Stimulated activated naive CD8-positive, alpha-beta T cell treated with anti-CD3 and anti-CD28 coated beads, Interleukin-15, amount 100 ng/mL, for 72 hours (primary cell): ENCODE measurements around the gene SRSF7.
A peak's percentile ranks its signal among the peaks of the same experiment; 100 is the strongest.
"Not testable (repeated sequence)": the region's sequence is repeated elsewhere in the genome, so short reads cannot be mapped to it uniquely, and the experiment has no call there.

Experiments used
- ATAC-seq: fragments of 150-1000 bp; cut with Tn5 transposase; 2 replicates; pipeline ENCODE4 v1.10.0; 2021; ENCODE audit warnings: mild to moderate bottlenecking, moderate library complexity
- DNase-seq, 2 donors: peaks; one replicate each; pipeline ENCODE4 v3.0.0; 2021 to 2022
- H3K27ac Mint-ChIP-seq, 2 donors: one replicate each; pipeline ENCODE4 v1.8.0; 2022; ENCODE audit warnings: mild to moderate bottlenecking in 2 of 2, mixed read lengths in 2 of 2, moderate library complexity in 2 of 2
- H3K27me3 Mint-ChIP-seq: one replicate; pipeline ENCODE4 v1.8.0; 2022; ENCODE audit warnings: mixed read lengths
- H3K4me1 Mint-ChIP-seq: one replicate; pipeline ENCODE4 v1.8.0; 2022; ENCODE audit warnings: mild to moderate bottlenecking, mixed read lengths
- H3K4me3 Mint-ChIP-seq, 2 donors: one replicate each; pipeline ENCODE4 v1.8.0; 2022; ENCODE audit warnings: mild to moderate bottlenecking in 2 of 2, mixed read lengths in 2 of 2, moderate library complexity in 1 of 2
- H3K9me3 Mint-ChIP-seq, 2 donors: one replicate each; pipeline ENCODE4 v1.8.0; 2022; ENCODE audit warnings: mixed read lengths in 2 of 2

The SRSF7 gene

GRCh38 chr2:38750891-38751595 lies at the start of gene SRSF7:
SRSF7 (minus strand) TSS chr2:38751361; CDS start chr2:38751256, 105 bp downstream.
- no peaks in the 10 kb centered on the region for H3K27me3 Mint-ChIP-seq
- H3K9me3 Mint-ChIP-seq, result no peaks in the 10 kb centered on the region
- H3K4me3 Mint-ChIP-seq, result peak within 1 kb of the TSS; percentile 96 to 97
- H3K27ac Mint-ChIP-seq, result peak within 1 kb of the TSS; percentile 100
- peaks cover 64% of the 10 kb centered on the region for H3K4me1 Mint-ChIP-seq
- DNase-seq (peak; percentile 97 to 99), ATAC-seq (peak; percentile 88)

GRCh38 chr2:38797953-38798352 lies 46.8 kb upstream of the SRSF7 start:
- ATAC-seq (no peak), DNase-seq (no peak)
- Mint-ChIP-seq H3K27ac (no peak overlapping the region), H3K9me3 (no peaks in the 10 kb centered on the region), H3K4me3 (no peak overlapping the region), H3K4me1 (no peaks in the 10 kb centered on the region), H3K27me3 (no peaks in the 10 kb centered on the region)

- Mint-ChIP-seq H3K4me1 (no peaks in the 10 kb centered on the region), H3K9me3 (no peaks in the 10 kb centered on the region), H3K27me3 (no peaks in the 10 kb centered on the region), H3K4me3 (no peak overlapping the region), H3K27ac (no peak overlapping the region)
- no peak for DNase-seq
- no peak for ATAC-seq
Observed at GRCh38 chr2:38797250-38797676, 46.1 kb upstream of the SRSF7 start.

- not testable (repeated sequence) for H3K4me1 Mint-ChIP-seq, H3K27me3 Mint-ChIP-seq, H3K9me3 Mint-ChIP-seq, DNase-seq, H3K4me3 Mint-ChIP-seq, ATAC-seq, H3K27ac Mint-ChIP-seq
Observed at GRCh38 chr2:38795016-38795415, 43.9 kb upstream of the SRSF7 start.

GRCh38 chr2:38794235-38794946 lies 43.2 kb upstream of the SRSF7 start:
- Mint-ChIP-seq H3K9me3 (no peaks in the 10 kb centered on the region), H3K4me3 (no peak overlapping the region), H3K4me1 (no peaks in the 10 kb centered on the region), H3K27ac (no peak overlapping the region), H3K27me3 (no peaks in the 10 kb centered on the region)
- DNase-seq (no peak), ATAC-seq (no peak)

- Mint-ChIP-seq H3K27ac (no peak overlapping the region), H3K9me3 (no peaks in the 10 kb centered on the region), H3K4me1 (no peaks in the 10 kb centered on the region), H3K4me3 (no peak overlapping the region), H3K27me3 (no peaks in the 10 kb centered on the region)
- DNase-seq (no peak), ATAC-seq (no peak)
Observed at GRCh38 chr2:38793511-38793910, 42.4 kb upstream of the SRSF7 start.

- Mint-ChIP-seq H3K4me1 (no peaks in the 10 kb centered on the region), H3K27me3 (no peaks in the 10 kb centered on the region), H3K9me3 (no peaks in the 10 kb centered on the region), H3K4me3 (no peak overlapping the region), H3K27ac (no peak overlapping the region)
- DNase-seq (no peak), ATAC-seq (no peak)
Observed at GRCh38 chr2:38792751-38793150, 41.6 kb upstream of the SRSF7 start.

- not testable (repeated sequence) for H3K9me3 Mint-ChIP-seq, H3K27me3 Mint-ChIP-seq, H3K4me3 Mint-ChIP-seq, DNase-seq, H3K27ac Mint-ChIP-seq, ATAC-seq, H3K4me1 Mint-ChIP-seq
Observed at GRCh38 chr2:38792321-38792720, 41.2 kb upstream of the SRSF7 start.

- Mint-ChIP-seq H3K9me3 (no peaks in the 10 kb centered on the region), H3K4me3 (no peak overlapping the region)
- ATAC-seq, result no peak
Observed at GRCh38 chr2:38791744-38792143, 40.6 kb upstream of the SRSF7 start.

GRCh38 chr2:38789691-38790090 lies 38.5 kb upstream of the SRSF7 start:
- no peaks in the 10 kb centered on the region for H3K9me3 Mint-ChIP-seq
- H3K4me1 Mint-ChIP-seq, result no peaks in the 10 kb centered on the region
- H3K27ac Mint-ChIP-seq, result peak overlapping the region in 1 of 2 donors; percentile 83
- H3K27me3 Mint-ChIP-seq, result no peaks in the 10 kb centered on the region
- ATAC-seq (no peak), DNase-seq (no peak)
- H3K4me3 Mint-ChIP-seq, result no peak overlapping the region

More at GRCh38 chr2:38791744-38792143, 40.6 kb upstream of the SRSF7 start:
- DNase-seq, result no peak
- Mint-ChIP-seq H3K27me3 (no peaks in the 10 kb centered on the region), H3K27ac (no peak overlapping the region), H3K4me1 (no peaks in the 10 kb centered on the region)

- no peak overlapping the region for H3K4me3 Mint-ChIP-seq
- H3K9me3 Mint-ChIP-seq, result no peaks in the 10 kb centered on the region
Observed at GRCh38 chr2:38788306-38788705, 37.1 kb upstream of the SRSF7 start.

GRCh38 chr2:38783586-38783985 lies 32.4 kb upstream of the SRSF7 start:
- Mint-ChIP-seq H3K27me3 (no peaks in the 10 kb centered on the region), H3K9me3 (no peaks in the 10 kb centered on the region), H3K4me1 (peaks cover 21% of the 10 kb centered on the region), H3K4me3 (no peak overlapping the region), H3K27ac (no peak overlapping the region)
- no peak for DNase-seq
- ATAC-seq, result no peak

More at GRCh38 chr2:38788306-38788705, 37.1 kb upstream of the SRSF7 start:
- Mint-ChIP-seq H3K27ac (no peak overlapping the region), H3K4me1 (no peaks in the 10 kb centered on the region), H3K27me3 (no peaks in the 10 kb centered on the region)
- DNase-seq, result no peak
- ATAC-seq, result no peak

GRCh38 chr2:38778687-38779082 lies 27.5 kb upstream of the SRSF7 start:
- ATAC-seq (no peak), DNase-seq (no peak)
- Mint-ChIP-seq H3K27ac (peak overlapping the region in 1 of 2 donors; percentile 99), H3K27me3 (peaks cover 25% of the 10 kb centered on the region), H3K4me3 (peak overlapping the region; percentile 93 to 99), H3K9me3 (no peaks in the 10 kb centered on the region), H3K4me1 (peaks cover 31% of the 10 kb centered on the region)

- H3K4me1 Mint-ChIP-seq, result peaks cover 25% of the 10 kb centered on the region
- no peak for ATAC-seq
- peaks cover 25% of the 10 kb centered on the region for H3K27me3 Mint-ChIP-seq
- no peak overlapping the region for H3K27ac Mint-ChIP-seq
- DNase-seq, result no peak
- H3K4me3 Mint-ChIP-seq, result no peak overlapping the region
- H3K9me3 Mint-ChIP-seq, result no peaks in the 10 kb centered on the region
Observed at GRCh38 chr2:38776531-38776930, 25.4 kb upstream of the SRSF7 start.

GRCh38 chr2:38775921-38776225 lies 24.7 kb upstream of the SRSF7 start:
- DNase-seq (no peak), ATAC-seq (no peak)
- Mint-ChIP-seq H3K9me3 (no peaks in the 10 kb centered on the region), H3K4me1 (peaks cover 19% of the 10 kb centered on the region), H3K4me3 (no peak overlapping the region), H3K27me3 (peaks cover 25% of the 10 kb centered on the region), H3K27ac (no peak overlapping the region)

- no peak for DNase-seq
- H3K27me3 Mint-ChIP-seq, result peaks cover 25% of the 10 kb centered on the region
- H3K4me3 Mint-ChIP-seq, result no peak overlapping the region
- H3K27ac Mint-ChIP-seq, result no peak overlapping the region
- H3K9me3 Mint-ChIP-seq, result no peaks in the 10 kb centered on the region
- peaks cover 19% of the 10 kb centered on the region for H3K4me1 Mint-ChIP-seq
- no peak for ATAC-seq
Observed at GRCh38 chr2:38775097-38775920, 24.1 kb upstream of the SRSF7 start.
